AG09309 (cell line): ENCODE measurements around the gene CACNA1A.
"Not testable (repeated sequence)": the region's sequence is repeated elsewhere in the genome, so short reads cannot be mapped to it uniquely, and the experiment has no call there.

Source experiments
- DNase-seq: peaks from one replicate; pipeline ENCODE4 v3.0.0-alpha.2; 2010; ENCODE audit warnings: low read depth
- H3K4me3 ChIP-seq: 2 replicates; pipeline ENCODE4 v1.5.1; 2011; ENCODE audit warnings: mild to moderate bottlenecking, low read depth, low read length, moderate library complexity; ENCODE audit not compliant: control insufficient read depth
- TF ChIP-seq, protein P1 (sequence below): IDR thresholded peaks from 2 replicates; pipeline ENCODE4 v1.5.1; 2011; ENCODE audit warnings: mild to moderate bottlenecking, low read depth, low read length, inconsistent platforms; ENCODE audit not compliant: insufficient read depth, control insufficient read depth; ENCODE audit errors: missing control alignments

Gene CACNA1A

DNA sequence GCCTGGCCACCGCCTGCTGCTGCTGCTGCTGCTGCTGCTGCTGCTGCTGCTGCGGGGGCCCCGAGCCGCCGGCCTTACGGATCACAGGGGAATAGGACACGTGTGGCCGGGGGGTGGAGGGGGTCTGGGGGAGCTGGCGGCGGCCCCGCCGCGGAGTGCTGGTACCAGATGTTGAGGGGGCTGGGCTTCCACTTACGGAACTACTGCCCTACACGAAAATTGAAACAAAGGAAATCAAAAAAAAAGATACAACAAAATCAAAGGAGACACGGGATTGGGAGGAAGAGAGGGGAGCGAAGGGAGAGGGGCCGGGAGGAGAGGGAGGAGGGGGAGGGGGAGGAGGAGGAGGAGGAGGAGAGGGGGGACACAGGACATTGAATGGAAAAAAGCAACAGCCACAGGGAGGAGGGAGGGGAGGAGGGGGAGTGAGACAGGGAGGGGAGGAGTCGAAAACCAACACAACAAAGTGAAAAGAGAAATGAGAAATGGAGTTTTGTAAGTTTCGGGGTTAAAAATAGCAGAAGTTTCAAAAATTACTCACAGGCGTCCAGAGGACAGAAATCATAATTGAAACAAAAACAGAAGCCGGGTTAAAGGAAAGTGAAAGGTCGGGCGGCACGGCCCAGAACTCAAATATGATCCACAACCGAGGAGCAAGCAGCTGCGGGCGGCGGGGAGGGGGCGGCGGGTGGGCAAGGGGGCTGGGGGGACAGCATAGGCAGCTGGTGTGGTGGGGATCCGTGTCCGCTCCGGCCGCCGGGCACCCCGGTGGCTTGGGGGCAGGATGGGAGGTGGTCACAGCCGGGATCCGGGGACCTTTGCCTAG, 298.2 kb downstream of the CACNA1A start:
- peak overlapping the region; percentile 41 for H3K4me3 ChIP-seq
- TF ChIP-seq, protein P1, sequence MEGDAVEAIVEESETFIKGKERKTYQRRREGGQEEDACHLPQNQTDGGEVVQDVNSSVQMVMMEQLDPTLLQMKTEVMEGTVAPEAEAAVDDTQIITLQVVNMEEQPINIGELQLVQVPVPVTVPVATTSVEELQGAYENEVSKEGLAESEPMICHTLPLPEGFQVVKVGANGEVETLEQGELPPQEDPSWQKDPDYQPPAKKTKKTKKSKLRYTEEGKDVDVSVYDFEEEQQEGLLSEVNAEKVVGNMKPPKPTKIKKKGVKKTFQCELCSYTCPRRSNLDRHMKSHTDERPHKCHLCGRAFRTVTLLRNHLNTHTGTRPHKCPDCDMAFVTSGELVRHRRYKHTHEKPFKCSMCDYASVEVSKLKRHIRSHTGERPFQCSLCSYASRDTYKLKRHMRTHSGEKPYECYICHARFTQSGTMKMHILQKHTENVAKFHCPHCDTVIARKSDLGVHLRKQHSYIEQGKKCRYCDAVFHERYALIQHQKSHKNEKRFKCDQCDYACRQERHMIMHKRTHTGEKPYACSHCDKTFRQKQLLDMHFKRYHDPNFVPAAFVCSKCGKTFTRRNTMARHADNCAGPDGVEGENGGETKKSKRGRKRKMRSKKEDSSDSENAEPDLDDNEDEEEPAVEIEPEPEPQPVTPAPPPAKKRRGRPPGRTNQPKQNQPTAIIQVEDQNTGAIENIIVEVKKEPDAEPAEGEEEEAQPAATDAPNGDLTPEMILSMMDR, result no peak
- peak; percentile 25 for DNase-seq

DNA sequence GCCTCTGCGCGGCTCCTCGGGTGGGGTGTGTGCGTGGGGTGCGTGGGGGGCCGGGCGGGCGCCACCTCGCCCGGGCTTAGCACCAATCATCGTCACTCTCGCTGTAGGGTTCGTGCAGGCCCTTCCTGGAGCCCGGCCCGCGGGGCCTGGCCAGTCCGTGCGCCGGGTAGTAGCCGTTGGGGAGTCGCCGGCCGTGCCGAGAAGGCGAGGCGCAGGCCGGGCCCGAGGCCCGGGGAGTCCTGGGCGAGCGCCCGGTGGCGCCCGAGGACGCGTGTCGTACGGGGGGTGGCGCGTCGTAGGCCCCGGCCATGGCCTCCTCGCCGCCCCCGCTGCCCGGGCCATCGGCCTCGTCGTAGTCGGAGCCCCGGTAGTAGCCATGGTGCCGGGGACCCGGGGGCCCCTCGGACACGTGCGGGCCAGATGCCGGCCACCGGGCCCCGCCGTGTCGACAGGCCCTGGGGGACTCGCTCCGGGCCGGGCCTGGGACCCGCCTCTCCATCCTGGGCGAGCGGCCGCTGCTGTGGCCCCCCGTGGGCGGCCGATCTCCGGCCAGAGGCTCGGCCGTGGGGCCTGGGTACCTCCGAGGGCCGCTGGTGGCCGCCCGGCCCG, 298.9 kb downstream of the CACNA1A start:
- H3K4me3 ChIP-seq, result no peak overlapping the region
- TF ChIP-seq, protein P1, result no peak
- DNase-seq, result no peak

DNA sequence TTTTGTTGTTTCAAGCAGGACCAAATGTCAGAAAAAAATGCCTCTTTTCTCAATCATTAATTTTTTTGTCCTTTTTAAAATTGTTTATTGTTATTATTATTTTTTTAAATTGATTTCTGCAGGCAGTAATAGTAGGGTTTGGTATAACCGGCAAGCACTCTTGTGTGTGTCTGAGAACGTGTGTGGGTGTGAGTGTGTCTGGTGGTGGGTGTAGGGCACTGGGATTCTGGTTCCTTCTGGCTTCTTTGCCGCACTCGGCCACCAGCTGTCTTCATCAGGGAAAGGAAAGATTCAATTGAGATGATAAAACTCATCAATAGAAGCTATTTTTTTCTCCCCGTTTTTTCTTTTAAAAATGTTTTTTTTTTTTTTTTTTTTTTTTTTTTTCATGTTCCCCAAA, 299.7 kb downstream of the CACNA1A start:
- no peak overlapping the region for H3K4me3 ChIP-seq
- DNase-seq, result no peak
- TF ChIP-seq, protein P1, result no peak

DNA sequence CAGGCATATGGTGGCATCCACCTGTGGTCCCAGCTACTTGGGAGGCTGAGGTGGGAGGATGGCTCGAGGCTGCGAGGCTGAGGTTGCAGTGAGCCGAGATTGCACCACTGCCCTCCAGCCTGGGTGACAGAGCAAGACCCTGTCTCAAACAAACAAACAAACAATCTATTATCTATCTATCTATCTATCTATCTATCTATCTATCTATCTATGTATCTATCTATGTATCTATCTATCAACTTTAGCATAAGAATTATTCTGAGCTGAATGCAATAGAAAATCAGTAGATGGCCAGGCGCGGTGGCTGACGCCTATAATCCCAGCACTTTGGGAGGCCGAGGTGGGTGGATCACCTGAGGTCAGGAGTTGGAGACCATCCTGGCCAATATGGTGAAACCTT, 304.2 kb downstream of the CACNA1A start:
- not testable (repeated sequence) for DNase-seq, H3K4me3 ChIP-seq

DNA sequence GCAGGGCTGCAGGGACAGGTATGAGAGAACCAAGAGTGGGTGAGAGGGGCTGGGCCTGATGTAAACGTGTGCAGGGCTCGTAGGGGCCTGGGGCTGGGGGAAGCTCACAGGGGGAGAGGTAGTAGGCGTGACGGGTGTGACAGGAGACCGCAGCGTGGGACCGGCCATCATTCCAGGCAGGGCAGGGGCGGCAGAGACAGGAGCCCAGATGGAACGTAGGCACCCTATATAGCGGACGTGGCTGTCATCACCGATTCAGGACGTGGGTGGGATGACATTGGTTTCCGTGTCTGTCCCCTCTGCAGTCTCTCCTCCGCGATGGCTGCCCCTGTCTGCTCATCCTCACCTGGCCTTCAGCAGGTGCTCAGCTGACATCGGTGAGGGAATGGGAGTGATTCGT, 307.6 kb downstream of the CACNA1A start:
- TF ChIP-seq, protein P1, result no peak
- H3K4me3 ChIP-seq, result no peak overlapping the region

DNA sequence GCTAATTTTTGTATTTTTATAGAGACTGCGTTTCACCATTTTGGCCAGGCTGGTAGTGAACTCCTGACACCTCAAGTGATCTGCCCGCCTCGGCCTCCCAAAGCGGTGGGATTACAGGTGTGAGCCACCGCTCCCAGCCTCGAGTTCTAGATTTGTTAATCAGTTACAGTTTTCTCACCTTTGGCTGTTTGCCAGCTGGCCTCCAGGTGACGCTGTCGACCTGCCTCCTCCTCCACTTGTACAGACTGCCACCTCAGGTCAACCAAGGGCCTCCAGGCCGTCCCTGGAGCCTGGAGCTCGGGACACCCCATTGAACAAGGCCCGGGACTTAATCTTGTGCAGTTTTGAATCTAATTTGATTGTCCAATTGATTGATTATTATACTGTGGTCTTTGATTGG, 310.6 kb downstream of the CACNA1A start:
- DNase-seq, result no peak
- no peak overlapping the region for H3K4me3 ChIP-seq
- TF ChIP-seq, protein P1, result no peak

More for the DNA sequence above, 307.6 kb downstream of the CACNA1A start:
- DNase-seq, result no peak
